GF-D8 (cell line): ENCODE measurements around the gene RPL9.
"Not testable (repeated sequence)": the region's sequence is repeated elsewhere in the genome, so short reads cannot be mapped to it uniquely, and the experiment has no call there.

Experiments
- DNase-seq: peaks from one replicate; lab custom pipeline; 2025; lab: John Stamatoyannopoulos, UW

Gene RPL9

DNA sequence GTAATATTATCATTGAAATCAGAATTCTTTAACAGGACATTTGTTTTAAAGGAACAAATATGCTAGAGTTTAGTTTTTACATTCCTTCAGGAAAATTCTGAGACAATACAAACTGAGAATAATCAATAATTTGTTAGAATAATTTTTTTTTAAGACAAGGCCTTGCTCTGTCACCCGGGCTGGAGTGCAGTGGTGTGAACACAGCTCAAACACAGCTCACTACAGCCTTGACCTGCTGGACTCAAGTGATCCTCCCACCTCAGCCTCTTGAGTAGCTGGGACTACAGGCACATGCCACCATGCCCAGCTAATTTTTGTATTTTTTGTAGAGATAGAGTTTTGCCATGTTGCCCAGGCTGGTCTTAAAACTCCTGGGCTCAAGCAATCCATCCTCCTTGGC is 33.4 kb downstream of the RPL9 start:
- DNase-seq, result not testable (repeated sequence)

DNA sequence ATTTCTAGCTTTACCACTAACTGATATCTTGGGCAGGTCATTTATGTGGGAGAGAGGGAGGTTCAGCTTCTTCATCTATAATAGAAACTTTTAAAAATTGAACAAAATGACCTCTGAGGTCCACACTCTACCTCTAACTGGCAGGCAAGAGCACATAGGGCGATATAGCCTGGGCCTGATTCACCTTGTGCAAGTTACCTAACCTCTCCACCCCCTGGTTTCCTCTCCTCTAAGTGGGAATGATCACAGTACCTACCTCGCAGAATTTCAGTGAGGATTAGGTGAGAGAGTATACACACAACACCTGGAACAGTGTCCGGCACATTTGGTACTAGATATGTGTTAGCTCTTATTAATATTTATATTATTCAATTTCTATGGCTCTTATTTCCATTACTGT is 36.5 kb downstream of the RPL9 start:
- no peak for DNase-seq

- DNase-seq, result no peak
Measured at GRCh38 chr4:39415678-39416283, 42.9 kb downstream of the RPL9 start.

GRCh38 chr4:39411561-39411960 is 47.2 kb downstream of the RPL9 start:
- DNase-seq, result not testable (repeated sequence)

DNA sequence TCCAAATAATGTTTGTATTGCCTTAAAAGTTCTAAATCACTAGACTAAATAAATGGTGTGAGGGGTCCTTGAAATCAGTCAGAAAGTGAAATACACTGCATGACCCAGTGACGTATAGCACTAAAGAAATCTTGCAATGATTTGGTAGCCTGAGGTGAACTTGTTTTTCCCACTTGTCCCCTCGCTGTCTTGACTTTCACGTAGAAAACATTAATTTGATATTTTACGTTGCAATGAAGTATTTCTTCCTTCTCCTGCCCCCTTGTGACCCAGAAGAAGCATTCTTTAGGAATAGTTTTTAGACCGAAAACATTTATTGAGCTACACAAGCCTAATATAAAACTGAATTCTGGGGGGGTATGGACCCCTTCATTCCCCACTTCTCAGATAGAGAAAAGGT is 48.3 kb downstream of the RPL9 start:
- no peak for DNase-seq

GRCh38 chr4:39407584-39407885 is 51.2 kb downstream of the RPL9 start:
- no peak for DNase-seq

GRCh38 chr4:39406763-39407583 is 51.7 kb downstream of the RPL9 start, which contains the start of gene KLB:
Gene KLB, plus strand, starts transcription at chr4:39406930. Its CDS starts 20 bp downstream, at chr4:39406950.
- no peak for DNase-seq
